Uterus (tissue), 4 donors: ENCODE measurements around the gene DGUOK. TPM values are rescaled to one million over a fixed set of nuclear protein-coding genes. Genes with fewer than 3 reads are reported as not detected.

Experiments used
- DNase-seq, 2 donors: peaks; one replicate each; pipeline ENCODE4 v3.0.0-alpha.2; 2019 to 2020
- H3K27ac ChIP-seq, 2 donors: fragments of 200-600 bp; sonication (generic); 1 replicate in 1 of 2; 2 replicates in 1 of 2; pipeline ENCODE4 v1.5.1; 2016 to 2018
- H3K27me3 ChIP-seq, 2 donors: fragments of 200-600 bp; sonication (generic); one replicate each; pipeline ENCODE4 v1.5.1; 2018 to 2019; ENCODE audit warnings: control low read depth in 1 of 2
- H3K36me3 ChIP-seq, 2 donors: fragments of 200-600 bp; sonication (generic); one replicate each; pipeline ENCODE4 v1.5.1; 2019; ENCODE audit warnings: control low read depth in 1 of 2
- H3K4me1 ChIP-seq, 2 donors: fragments of 200-600 bp; sonication (generic); one replicate each; pipeline ENCODE4 v1.5.1; 2018 to 2019; ENCODE audit warnings: control low read depth in 1 of 2
- H3K4me3 ChIP-seq, 2 donors: fragments of 200-600 bp; sonication (generic); 1 replicate in 1 of 2; 2 replicates in 1 of 2; pipeline ENCODE4 v1.5.1; 2018 to 2019; ENCODE audit warnings: mild to moderate bottlenecking in 1 of 2
- H3K9me3 ChIP-seq, 2 donors: fragments of 200-600 bp; sonication (generic); one replicate each; pipeline ENCODE4 v1.5.1; 2019; ENCODE audit warnings: control low read depth in 1 of 2
- CTCF ChIP-seq, 4 experiments: fragments of 200-600 bp in 2 of 4; fragments of 450-650 bp in 2 of 4; sonication (generic) in 2 of 4; IDR thresholded peaks; one replicate each; pipeline ENCODE4 v1.5.1; 2016 to 2019; ENCODE audit warnings: antibody characterized with exemption in 4 of 4, mild to moderate bottlenecking in 2 of 4, moderate library complexity in 1 of 4
- POLR2A ChIP-seq, 2 donors: fragments of 450-650 bp; IDR thresholded peaks; one replicate each; pipeline ENCODE4 v1.6.1; 2016; ENCODE audit warnings: antibody characterized with exemption in 2 of 2, mild to moderate bottlenecking in 1 of 2, moderate library complexity in 1 of 2
- intact Hi-C: fragments of 100-400 bp; cut with DNase I; formaldehyde crosslinking; loops from one replicate; pipeline ENCODE4 v1.15.1; 2023; ENCODE audit warnings: low total_unique reads
- total RNA-seq, 4 donors: library from RNA; depleted of rRNA in 3 of 4; stranded (reverse); fragments of >200 nt in 3 of 4; gene quantifications; one replicate each; pipeline versions ENCODE4 v1.1.0 to v1.2.4, GENCODE V29; 2014 to 2023
- donor health status: DM: yes; HTN: yes; CAD: no.

Gene DGUOK
- total RNA-seq, 4 donors from 2014 or later: 43.6 to 128 (median 58.6) TPM

GRCh38 chr2:73952499-73953446, 26.1 kb downstream of the DGUOK start:
- no peak for DNase-seq
- Histone ChIP-seq H3K4me3 (no peak overlapping the region), H3K27ac (no peak overlapping the region), H3K27me3 (no peaks in the 10 kb centered on the region), H3K9me3 (no peaks in the 10 kb centered on the region), H3K4me1 (no peaks in the 10 kb centered on the region), H3K36me3 (no peaks in the 10 kb centered on the region)
- no peak for TF ChIP-seq CTCF (IDR thresholded peaks at IDR 0.05)
- no peak for TF ChIP-seq POLR2A (IDR thresholded peaks at IDR 0.05)
- intact Hi-C loops: no loop called here

- intact Hi-C loops: no loop called here
- no peak for TF ChIP-seq POLR2A (IDR thresholded peaks at IDR 0.05)
- no peak for TF ChIP-seq CTCF (IDR thresholded peaks at IDR 0.05)
- H3K36me3 ChIP-seq: no peaks in the 10 kb centered on the region
- H3K4me1 ChIP-seq: no peaks in the 10 kb centered on the region
- no peak overlapping the region for H3K4me3 ChIP-seq
- no peaks in the 10 kb centered on the region for H3K9me3 ChIP-seq
- no peak overlapping the region for H3K27ac ChIP-seq
- H3K27me3 ChIP-seq: no peaks in the 10 kb centered on the region
- DNase-seq: no peak
These were observed 29.7 kb downstream of the DGUOK start for GRCh38 chr2:73956218-73956865.

GRCh38 chr2:73961274-73961673, 34.6 kb downstream of the DGUOK start:
- H3K4me1 ChIP-seq: no peaks in the 10 kb centered on the region
- no peak overlapping the region for H3K27ac ChIP-seq
- no peak for DNase-seq
- intact Hi-C loops: no loop called here
- H3K9me3 ChIP-seq: no peaks in the 10 kb centered on the region
- no peak overlapping the region for H3K4me3 ChIP-seq
- TF ChIP-seq POLR2A (IDR thresholded peaks at IDR 0.05): no peak
- TF ChIP-seq CTCF (IDR thresholded peaks at IDR 0.05): no peak
- no peaks in the 10 kb centered on the region for H3K27me3 ChIP-seq
- H3K36me3 ChIP-seq: no peaks in the 10 kb centered on the region

- no peaks in the 10 kb centered on the region for H3K4me1 ChIP-seq
- H3K36me3 ChIP-seq: no peaks in the 10 kb centered on the region
- no peaks in the 10 kb centered on the region for H3K27me3 ChIP-seq
- TF ChIP-seq CTCF (IDR thresholded peaks at IDR 0.05) (no peak), POLR2A (IDR thresholded peaks at IDR 0.05) (no peak)
- H3K4me3 ChIP-seq: no peak overlapping the region
- no peaks in the 10 kb centered on the region for H3K9me3 ChIP-seq
- H3K27ac ChIP-seq: no peak overlapping the region
- intact Hi-C loops: no loop called here
- no peak for DNase-seq
These were observed 35.3 kb downstream of the DGUOK start for GRCh38 chr2:73961823-73962615.
